ENCODE results near the gene SPATA6. TPM values are rescaled to one million over a fixed set of nuclear protein-coding genes. Genes with fewer than 3 reads are reported as not detected.

The SPATA6 gene
- total RNA-seq, 2 donors from 2014 or later = 4.5 to 6.2 TPM

GRCh38 chr1:48371598-48371997, 100.4 kb downstream of the SPATA6 start:
- Histone ChIP-seq H3K27me3 (no peaks in the 10 kb centered on the region), H3K36me3 (no peaks in the 10 kb centered on the region), H3K4me1 (no peaks in the 10 kb centered on the region), H3K27ac (no peak overlapping the region), H3K4me3 (no peak overlapping the region), H3K9me3 (peaks cover 0 to 5% of the 10 kb centered on the region in 2 donors)
- no peak for TF ChIP-seq CTCF (IDR thresholded peaks at IDR 0.05)
- no peak for DNase-seq (ENCODE audit: low spot score)

GRCh38 chr1:48362901-48363300, 109.1 kb downstream of the SPATA6 start:
- no peaks in the 10 kb centered on the region for H3K4me1 ChIP-seq
- H3K36me3 ChIP-seq = no peaks in the 10 kb centered on the region
- no peak for DNase-seq (ENCODE audit: low spot score)
- H3K27ac ChIP-seq = no peak overlapping the region
- H3K27me3 ChIP-seq = no peaks in the 10 kb centered on the region
- H3K9me3 ChIP-seq = no peaks in the 10 kb centered on the region
- no peak overlapping the region for H3K4me3 ChIP-seq
- no peak for TF ChIP-seq CTCF (IDR thresholded peaks at IDR 0.05)

GRCh38 chr1:48356901-48357300, 115.1 kb downstream of the SPATA6 start:
- DNase-seq (ENCODE audit: low spot score) = no peak
- Histone ChIP-seq H3K27me3 (no peaks in the 10 kb centered on the region), H3K27ac (no peak overlapping the region), H3K9me3 (no peaks in the 10 kb centered on the region), H3K4me1 (no peaks in the 10 kb centered on the region), H3K4me3 (no peak overlapping the region), H3K36me3 (no peaks in the 10 kb centered on the region)
- peak in 1 of 2 donors; percentile 16 for TF ChIP-seq CTCF (IDR thresholded peaks at IDR 0.05)

DNA sequence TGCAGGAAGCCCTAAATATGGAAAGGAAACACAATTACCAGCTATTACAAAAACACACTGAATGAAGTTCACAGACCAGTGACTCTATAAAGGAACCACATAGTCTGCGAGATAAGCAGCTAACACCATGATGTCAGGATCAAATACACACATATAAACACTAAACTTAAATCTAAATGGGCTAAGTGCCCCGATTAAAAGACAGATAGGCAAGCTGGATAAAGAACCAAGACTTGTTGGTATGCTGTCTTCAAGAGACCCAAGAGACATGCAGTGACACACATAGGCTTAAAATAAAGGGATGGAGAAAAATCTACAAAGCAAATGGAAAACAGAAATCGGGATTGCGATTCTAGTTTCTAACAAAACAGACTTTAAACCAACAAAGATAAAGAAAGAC, 127.6 kb downstream of the SPATA6 start:
- H3K4me3 ChIP-seq = no peak overlapping the region
- no peak for TF ChIP-seq CTCF (IDR thresholded peaks at IDR 0.05)
- H3K4me1 ChIP-seq = no peaks in the 10 kb centered on the region
- H3K27me3 ChIP-seq = no peaks in the 10 kb centered on the region
- peaks cover 6 to 32% of the 10 kb centered on the region in 2 donors for H3K9me3 ChIP-seq
- no peaks in the 10 kb centered on the region for H3K36me3 ChIP-seq
- DNase-seq (ENCODE audit: low spot score) = no peak
- H3K27ac ChIP-seq = no peak overlapping the region

DNA sequence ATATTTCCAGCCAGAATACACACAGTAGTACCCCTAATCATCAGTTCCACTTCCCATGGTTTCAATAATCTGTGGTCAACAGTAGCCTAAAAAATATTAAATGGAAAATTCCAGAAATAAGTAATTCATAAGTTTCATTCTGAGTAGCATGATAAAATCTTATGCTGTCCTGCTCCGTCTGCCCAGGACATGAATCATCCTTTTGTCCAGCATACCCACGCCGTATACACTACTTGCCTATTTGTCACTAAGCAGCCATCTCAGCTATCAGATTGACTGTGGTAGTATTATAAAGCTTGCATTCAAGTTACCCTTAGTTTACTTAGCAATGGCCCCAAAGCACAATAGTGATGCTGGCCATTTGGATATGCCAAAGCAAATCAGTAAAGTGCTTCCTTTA, 130.8 kb downstream of the SPATA6 start:
- DNase-seq (ENCODE audit: low spot score) = no peak
- Histone ChIP-seq H3K36me3 (no peaks in the 10 kb centered on the region), H3K4me3 (no peak overlapping the region), H3K27ac (no peak overlapping the region), H3K27me3 (no peaks in the 10 kb centered on the region), H3K9me3 (peaks cover 6 to 26% of the 10 kb centered on the region in 2 donors), H3K4me1 (no peaks in the 10 kb centered on the region)
- no peak for TF ChIP-seq CTCF (IDR thresholded peaks at IDR 0.05)

DNA sequence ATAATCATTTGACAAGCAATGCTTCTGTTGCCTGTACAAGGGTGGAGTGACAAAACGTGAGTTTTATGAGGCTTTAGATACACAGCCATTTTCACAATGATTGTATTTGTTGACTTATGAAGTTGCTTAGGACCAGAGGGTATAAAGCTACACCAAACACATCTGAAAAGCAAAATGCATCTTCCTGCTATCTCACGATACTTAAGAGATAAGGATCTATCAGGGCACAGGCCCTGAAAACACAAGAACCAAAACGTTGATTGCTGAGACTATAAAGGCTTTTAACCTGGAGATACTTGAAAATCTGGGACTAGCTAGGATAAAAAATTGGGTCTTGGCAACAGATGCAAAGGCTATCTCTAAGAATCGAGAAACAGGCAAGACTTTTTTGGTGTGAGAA, 133.7 kb downstream of the SPATA6 start:
- TF ChIP-seq CTCF (IDR thresholded peaks at IDR 0.05) = no peak
- Histone ChIP-seq H3K36me3 (peaks cover 2% of the 10 kb centered on the region), H3K4me3 (no peak overlapping the region), H3K4me1 (no peaks in the 10 kb centered on the region), H3K9me3 (peaks cover 0 to 4% of the 10 kb centered on the region in 2 donors), H3K27me3 (no peaks in the 10 kb centered on the region), H3K27ac (no peak overlapping the region)
- DNase-seq (ENCODE audit: low spot score) = no peak
